Ecto neural progenitor cell (in vitro differentiated cells): ENCODE data around the gene SRGN.

ENCODE experiments used
- DNase-seq: peaks from one replicate; pipeline ENCODE4 v3.0.0-alpha.2; 2018; ENCODE audit warnings: low spot score

Gene SRGN

GRCh38 chr10:69090685-69091084 lies 2.8 kb downstream of the SRGN start:
- no peak for DNase-seq

GRCh38 chr10:69091143-69091651 lies 3.3 kb downstream of the SRGN start:
- no peak for DNase-seq

- DNase-seq = peak; percentile 67
These were observed 5.3 kb downstream of the SRGN start for GRCh38 chr10:69092959-69093850.

DNA sequence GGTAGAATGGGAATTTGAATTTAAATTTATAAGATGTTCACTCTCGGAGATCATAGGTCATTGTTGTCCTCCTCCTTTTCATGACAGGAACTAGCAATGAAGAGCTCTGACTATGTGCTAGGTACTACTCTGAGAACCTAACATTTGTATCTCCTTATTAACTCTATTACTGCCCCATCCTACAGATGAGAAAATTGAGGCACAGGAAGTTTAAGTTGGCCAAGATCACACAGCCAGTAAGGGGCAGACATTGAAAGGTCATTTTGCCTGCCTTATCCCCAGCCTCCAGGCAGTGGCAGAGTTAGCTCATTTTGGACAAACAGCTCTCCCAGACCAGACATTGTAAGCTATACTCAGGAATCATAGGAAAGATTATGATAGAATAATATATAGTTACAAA lies 6.0 kb downstream of the SRGN start:
- DNase-seq = no peak

GRCh38 chr10:69096045-69096444 lies 8.1 kb downstream of the SRGN start:
- no peak for DNase-seq

GRCh38 chr10:69097729-69098128 lies 9.8 kb downstream of the SRGN start:
- DNase-seq = no peak

DNA sequence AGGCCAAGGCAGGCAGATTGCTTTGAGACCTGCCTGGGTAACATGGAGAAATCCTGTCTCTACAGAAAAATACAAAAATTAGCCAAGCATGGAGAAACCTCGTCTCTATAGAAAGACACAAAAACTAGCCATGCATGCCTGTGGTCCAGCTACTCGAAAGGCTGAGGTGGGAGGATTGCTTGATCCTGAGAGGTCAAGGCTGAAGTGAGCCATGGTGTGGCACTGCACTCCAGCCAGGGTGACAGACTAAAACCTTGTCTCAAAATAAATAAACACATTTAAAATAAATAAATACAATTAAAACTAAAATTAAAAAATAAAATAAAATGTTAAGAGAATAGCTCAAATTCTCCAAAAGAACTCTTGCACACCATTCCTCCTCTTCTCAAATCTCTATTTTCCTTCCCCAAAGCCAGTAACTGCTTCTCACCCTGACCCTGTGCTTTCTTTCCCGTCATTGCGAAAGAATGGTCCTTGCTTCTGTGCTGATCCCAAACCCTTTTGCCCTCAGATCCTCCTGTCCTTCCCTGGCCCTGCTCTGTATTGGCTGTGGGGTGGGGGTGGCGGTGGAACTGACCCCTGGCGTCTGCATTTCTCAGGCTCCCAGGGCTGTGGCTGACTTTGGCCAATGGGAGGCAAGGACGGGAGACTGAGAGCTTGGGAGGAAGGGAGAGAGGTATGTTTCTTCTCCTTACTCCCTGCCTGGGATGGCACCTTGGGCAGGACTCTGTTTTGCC lies 12.4 kb downstream of the SRGN start:
- no peak for DNase-seq

GRCh38 chr10:69101451-69102095 lies 13.7 kb downstream of the SRGN start:
- DNase-seq = no peak

DNA sequence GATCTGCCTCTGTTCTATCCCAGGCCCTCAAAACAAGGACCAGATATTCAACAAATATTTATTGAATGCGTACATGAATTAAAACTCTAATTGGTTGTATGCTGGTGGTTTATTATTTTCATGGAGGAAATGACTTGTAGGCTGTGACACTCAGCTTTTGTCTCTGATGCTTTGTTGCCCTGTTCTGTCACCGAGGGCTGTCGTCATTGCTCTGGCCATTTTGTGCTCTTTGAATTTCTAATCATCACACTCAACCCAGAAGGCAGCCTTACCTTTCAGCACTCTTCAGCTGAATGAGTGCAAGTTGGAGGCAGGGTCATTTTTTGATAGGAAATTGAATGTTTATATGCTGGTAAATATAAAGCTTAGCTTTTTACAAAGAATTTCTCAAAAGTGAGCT lies 14.5 kb downstream of the SRGN start:
- no peak for DNase-seq

DNA sequence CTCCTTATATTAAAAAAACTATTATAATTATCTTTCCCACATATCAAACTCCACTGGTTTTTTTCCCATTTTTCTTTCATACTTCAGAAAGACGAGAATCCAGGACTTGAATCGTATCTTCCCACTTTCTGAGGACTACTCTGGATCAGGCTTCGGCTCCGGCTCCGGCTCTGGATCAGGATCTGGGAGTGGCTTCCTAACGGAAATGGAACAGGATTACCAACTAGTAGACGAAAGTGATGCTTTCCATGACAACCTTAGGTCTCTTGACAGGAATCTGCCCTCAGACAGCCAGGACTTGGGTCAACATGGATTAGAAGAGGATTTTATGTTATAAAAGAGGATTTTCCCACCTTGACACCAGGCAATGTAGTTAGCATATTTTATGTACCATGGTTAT lies 15.9 kb downstream of the SRGN start:
- no peak for DNase-seq

DNA sequence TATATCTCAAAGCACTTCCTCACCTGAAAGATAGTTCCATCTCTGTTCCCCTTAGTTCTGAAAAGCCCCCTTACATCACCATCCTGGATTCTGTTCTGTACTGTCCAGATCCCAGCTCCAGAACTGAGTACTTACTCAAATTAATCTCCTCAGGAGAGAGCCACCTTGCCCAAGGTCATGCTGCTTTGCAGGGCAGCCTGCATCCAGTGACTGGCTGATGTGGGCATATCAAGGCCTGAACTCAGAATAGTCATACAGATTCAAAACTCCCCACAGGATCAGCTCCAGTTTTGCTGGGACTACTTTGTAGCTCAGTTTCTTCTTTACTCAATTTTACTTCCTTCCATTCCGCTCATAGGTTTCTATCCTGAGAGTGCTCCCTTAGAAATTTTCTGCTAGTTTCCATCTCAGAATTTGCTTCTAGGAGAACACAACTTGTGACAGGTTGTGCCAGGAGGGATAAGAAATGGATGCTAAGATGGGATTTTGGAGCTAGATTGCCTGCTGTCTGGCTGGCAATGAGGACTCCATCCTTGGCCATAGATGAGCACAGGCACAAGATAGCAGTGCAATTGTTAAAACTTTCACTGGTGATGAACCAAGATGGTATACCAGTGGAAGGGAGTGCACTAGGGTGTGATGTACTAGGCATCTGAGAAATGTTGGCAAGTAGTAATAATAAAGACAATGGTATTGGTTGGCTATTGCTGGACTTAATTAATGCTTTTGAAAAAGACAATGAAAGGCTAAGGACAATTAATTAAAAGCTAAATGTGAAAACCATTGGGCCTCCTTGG lies 17.3 kb downstream of the SRGN start:
- no peak for DNase-seq

DNA sequence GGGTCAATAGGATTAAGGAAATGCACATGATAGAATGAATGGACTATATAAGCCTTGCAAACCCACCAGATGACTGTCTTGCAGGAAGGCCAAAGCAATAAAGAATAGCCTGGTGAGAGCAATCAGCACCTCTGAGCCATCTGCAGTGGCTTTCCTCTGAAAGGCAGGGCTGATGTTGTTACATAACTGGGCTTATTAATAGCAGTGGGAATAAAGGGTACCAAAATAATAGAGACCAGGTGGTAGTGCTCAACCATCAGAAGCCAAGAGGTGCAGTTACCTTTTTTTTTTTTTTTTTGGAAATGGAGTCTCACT lies 19.2 kb downstream of the SRGN start:
- DNase-seq = no peak

DNA sequence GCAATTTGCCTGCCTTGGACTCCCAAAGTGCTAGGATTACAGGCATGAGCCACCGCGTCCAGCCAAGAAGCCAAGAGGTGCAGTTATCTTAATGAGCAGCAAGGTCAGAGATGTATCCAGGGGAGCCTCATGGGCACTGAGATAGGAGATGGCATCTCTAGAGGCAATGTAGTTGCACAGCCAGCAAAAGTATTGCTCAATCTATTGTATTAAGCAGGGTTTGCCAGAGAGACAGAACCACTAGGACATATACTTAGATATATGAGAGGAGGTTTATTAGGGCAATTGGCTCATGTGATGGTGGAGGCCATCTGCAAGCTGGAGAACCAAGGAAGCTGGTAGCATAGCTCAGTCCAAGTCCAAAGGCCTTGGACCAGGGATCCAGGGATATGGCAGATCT lies 19.8 kb downstream of the SRGN start:
- DNase-seq = no peak

GRCh38 chr10:69119896-69120295 lies 32.0 kb downstream of the SRGN start:
- no peak for DNase-seq

DNA sequence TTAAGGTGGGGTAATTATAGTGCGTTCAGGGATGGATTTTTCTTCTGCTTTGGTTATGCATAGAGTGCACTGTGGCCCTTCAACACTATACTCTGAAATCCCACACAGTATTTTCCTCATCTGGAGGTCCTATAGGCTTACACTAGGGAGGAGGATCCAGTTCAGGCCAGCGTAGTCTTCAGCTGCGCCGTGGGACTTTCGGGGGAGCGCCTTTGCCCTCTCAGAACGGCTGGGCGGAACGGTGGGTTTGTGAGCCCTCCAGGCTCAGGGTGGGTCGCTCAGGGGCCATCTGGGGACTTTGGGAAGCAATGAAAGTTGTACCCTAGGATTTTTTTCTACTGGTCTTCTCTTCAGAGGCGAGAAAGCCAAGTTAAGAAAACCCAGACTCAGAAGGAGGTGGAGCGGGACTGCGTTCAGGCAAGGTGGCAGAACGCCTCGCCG lies 35.4 kb downstream of the SRGN start:
- no peak for DNase-seq

DNA sequence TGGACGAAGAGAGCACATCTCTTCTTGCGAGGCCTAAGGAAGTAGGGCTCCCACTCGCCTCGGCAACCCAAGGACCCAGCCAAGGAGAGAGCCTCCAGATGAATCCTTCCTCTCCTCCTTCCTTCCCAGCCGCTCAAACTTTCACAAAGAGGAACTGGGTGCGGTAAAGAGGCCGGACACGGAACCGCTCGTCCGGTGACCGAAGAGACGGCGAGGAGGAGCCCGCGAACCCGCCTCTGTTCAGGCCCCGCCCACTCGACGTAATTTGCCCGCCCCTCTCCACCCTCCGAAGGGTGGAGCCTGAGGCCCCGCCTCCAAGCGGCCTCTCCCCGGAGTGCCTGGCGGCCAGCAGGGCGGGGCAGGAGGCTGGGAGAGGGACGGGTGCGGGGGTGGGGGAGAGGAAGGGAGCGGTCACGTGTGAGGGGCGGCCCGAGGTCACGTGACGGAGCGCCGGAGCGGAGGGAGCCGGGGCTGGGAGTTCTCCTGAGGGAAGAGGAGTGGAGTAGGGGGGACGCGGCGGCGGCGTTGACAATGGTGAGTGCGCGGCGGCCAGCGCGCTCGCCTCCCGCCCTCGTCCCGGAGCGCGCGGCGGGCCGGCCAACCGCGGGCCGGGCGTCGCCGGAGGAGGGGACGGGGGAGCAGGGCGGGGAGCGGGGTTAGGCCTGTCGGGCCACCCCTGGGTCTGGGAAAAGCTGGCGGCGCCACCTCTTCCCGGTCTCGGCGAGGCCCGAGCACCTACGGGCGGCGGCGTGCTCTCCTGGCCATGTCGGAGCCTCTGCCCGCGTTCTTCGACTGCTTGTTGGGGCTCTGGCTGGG lies 36.1 kb downstream of the SRGN start, which contains the start of gene VPS26A:
Gene VPS26A, plus strand, starts transcription at position 432 of the 816 bp plus-strand sequence. Its CDS starts 100 bp downstream, at position 532.
- peak; percentile 100 for DNase-seq

DNA sequence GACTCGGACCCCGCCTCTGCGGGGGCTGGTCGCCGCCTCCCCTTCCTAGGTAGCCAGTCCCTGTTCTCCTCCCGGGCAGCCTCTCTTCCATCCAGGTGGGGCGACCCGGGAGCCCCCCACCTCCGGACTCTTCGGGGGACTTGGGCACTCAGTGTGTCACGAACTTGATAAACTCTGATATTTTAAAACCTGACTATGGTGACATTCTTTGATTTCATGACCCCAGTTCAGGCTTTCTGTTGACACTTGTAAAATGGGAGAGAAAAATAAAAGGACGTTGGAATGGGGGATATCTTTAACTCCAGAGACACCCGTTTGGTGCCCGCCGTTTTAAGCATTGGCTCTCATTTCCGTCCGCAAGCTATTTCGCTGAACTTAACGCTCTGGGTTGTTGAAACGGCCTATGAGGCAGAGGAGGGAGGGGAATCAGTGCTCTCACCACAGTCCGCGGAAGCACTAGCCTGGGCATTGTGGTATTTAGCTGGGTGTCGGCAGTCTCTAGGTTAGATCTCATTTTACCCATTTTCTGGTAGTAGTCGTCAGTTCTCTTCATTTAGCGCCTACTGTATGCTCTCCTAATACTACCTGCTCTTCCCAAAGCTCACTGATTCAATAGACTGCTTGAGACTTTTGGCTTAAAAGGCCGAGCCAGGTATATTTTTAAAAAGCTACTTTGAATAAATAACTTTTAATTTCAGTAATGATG lies 36.8 kb downstream of the SRGN start:
- peak; percentile 55 for DNase-seq

- DNase-seq = no peak
These were observed 37.7 kb downstream of the SRGN start for GRCh38 chr10:69125554-69125953.

DNA sequence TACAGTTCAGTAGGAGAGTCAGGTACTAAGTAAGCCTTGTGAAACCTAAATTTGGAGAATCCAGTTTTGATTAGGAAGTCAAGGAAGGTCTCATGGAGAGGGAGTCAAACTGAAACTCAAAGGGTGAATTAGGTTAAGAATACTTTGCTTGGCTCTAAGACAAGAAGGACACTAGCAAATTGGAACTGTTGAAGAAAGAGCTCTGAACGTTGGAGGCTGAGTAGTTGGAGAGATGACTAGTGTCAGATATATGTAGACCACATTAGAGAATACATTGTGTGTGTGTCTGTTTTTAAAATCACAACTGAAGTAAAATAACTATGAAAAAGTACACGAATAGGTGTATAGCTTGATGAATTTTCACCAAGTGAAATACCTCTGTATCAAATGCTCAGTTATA lies 42.3 kb downstream of the SRGN start:
- no peak for DNase-seq

GRCh38 chr10:69139961-69140360 lies 52.1 kb downstream of the SRGN start:
- DNase-seq = no peak
